NB4 (cell line): Measurements from ENCODE around the gene MLC1.

Experiments used
- DNase-seq: peaks from one replicate; pipeline ENCODE4 v3.0.0; 2010; ENCODE audit warnings: low read depth
- H3K4me3 ChIP-seq: one replicate; pipeline ENCODE4 v1.5.1; 2011; ENCODE audit warnings: mild to moderate bottlenecking, low read depth, low read length, moderate library complexity
- CTCF ChIP-seq: IDR thresholded peaks from one replicate; pipeline ENCODE4 v1.5.1; 2012; ENCODE audit warnings: low read depth, low read length
- MAX ChIP-seq: IDR thresholded peaks from 2 replicates; pipeline ENCODE4 v1.6.1; 2011; ENCODE audit warnings: low read depth, low read length
- MYC ChIP-seq: IDR thresholded peaks from 2 replicates; pipeline ENCODE4 v1.6.1; 2011; ENCODE audit warnings: low read depth, low read length
- POLR2A ChIP-seq: IDR thresholded peaks from 2 replicates; pipeline ENCODE4 v1.6.1; 2011; ENCODE audit warnings: mild to moderate bottlenecking; ENCODE audit not compliant: insufficient read length; ENCODE audit errors: extremely low read depth

The MLC1 gene

DNA sequence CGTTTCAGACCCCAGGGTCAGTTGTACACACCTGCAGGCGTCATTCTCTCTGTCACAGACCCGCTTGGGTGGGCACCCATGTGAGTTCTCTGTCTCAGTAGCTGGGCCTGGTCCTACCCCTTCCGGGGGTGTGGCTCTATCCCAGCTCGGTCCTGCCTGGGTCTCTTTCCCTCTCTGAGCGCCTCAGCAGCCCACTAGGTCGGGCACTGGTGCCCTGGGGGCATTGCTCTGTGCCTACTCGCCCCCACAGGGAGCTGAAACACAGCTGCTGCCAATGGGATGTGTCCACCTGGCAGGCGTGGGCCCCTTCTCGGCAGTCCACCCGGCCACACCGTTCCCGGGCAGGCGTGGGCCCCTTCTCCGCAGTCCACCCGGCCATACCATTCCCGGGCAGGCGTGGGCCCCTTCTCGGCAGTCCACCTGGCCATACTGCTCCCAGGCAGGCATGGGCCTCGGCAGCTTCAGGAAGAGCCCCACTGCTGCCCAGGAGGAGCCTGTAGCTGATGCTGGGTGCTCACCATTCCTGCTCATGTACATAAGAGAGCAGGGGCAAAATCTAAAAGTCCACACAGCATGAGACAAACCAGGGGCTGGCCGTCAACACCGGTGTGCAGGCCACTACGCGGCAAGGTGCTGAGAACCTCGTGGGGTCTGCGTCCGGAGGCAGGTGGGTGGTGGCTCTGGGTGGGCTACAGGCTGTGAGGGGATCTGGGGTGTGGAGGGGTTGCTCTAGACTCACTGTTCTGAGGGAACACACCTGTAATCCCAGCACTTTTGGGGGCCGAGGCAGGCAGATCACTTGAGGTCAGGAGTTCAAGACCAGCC is 12.3 kb downstream of the MLC1 start:
- TF ChIP-seq CTCF (no peak), MAX (no peak), MYC (no peak), POLR2A (no peak)
- H3K4me3 ChIP-seq: no peak overlapping the region
- no peak for DNase-seq

GRCh38 chr22:50072167-50072555 is 13.1 kb downstream of the MLC1 start:
- no peak for TF ChIP-seq POLR2A
- no peak for TF ChIP-seq MYC
- TF ChIP-seq CTCF: no peak
- no peak for TF ChIP-seq MAX
- H3K4me3 ChIP-seq: no peak overlapping the region
- DNase-seq: no peak

DNA sequence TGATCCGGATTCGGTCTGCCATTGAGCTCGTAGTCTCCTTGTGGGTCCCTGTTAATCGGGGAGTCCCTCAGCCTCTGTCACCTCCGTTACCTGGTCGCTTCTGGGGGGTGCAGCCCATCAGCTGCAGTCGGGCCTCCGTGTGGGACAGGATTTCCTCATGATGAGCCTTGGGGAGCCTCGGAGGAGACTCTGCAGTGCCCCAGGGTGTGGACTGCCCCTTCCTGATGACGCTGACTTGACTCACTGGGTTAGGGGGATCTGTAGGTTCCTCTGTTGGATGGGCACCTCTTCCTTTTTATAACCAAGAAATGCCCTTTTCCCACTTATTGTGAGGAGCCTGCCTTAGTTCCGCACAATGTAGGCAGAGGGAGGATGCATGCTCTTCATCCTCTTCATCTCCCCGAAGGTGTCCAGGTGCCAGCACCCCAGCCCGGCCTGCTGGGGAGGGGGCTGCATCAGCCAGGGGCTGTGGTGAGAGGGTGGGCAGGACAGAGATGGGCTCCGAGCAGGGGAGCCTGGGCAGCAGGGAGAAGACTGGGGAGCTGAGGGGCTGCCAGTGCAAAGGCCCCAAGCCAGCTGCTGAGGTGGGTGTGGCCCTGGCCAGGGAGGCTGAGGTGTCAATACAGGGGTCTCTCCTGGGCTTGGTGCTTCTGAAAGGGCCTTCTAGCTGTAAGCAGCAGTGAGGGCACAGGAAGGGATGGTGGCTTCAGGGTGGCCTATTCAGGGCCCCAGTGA is 13.6 kb downstream of the MLC1 start:
- H3K4me3 ChIP-seq: no peak overlapping the region
- TF ChIP-seq CTCF: no peak
- no peak for TF ChIP-seq POLR2A
- TF ChIP-seq MYC: no peak
- no peak for TF ChIP-seq MAX
- DNase-seq: no peak

- no peak for DNase-seq
- TF ChIP-seq MYC: no peak
- no peak for TF ChIP-seq MAX
- TF ChIP-seq POLR2A: no peak
- TF ChIP-seq CTCF: no peak
- H3K4me3 ChIP-seq: no peak overlapping the region
Observed at GRCh38 chr22:50070366-50070765, 14.9 kb downstream of the MLC1 start.

GRCh38 chr22:50068096-50068495 is 17.1 kb downstream of the MLC1 start:
- TF ChIP-seq CTCF (no peak), POLR2A (no peak), MAX (no peak), MYC (no peak)
- DNase-seq: no peak
- no peak overlapping the region for H3K4me3 ChIP-seq
